Endothelial cell of umbilical vein (primary cell): ENCODE data around the gene NACA2. TPM values are rescaled to one million over a fixed set of nuclear protein-coding genes. Genes with fewer than 3 reads are reported as not detected.

Source experiments
- BruUV-seq: library from RNA; stranded (reverse); fragments of 400-500 nt; replicated peaks from 2 replicates; lab custom pipeline; 2021; lab: Mats Ljungman, UMichigan
- CTCF ChIA-PET: fragments of 300-600, 350-600 bp; sonication (Branson Sonifier 250); formaldehyde crosslinking; loops from one replicate; lab custom pipeline; 2021; ENCODE audit warnings: antibody characterized with exemption, inconsistent platforms; lab: Charles Lee
- POLR2A ChIA-PET: fragments of 300-600, 350-600 bp; sonication (Branson Sonifier 250); formaldehyde crosslinking; loops from one replicate; lab custom pipeline; 2021; ENCODE audit warnings: antibody characterized with exemption, inconsistent platforms; lab: Charles Lee
- DNase-seq: peaks from one replicate; pipeline ENCODE4 v3.0.0-alpha.2; 2011; ENCODE audit warnings: low read depth, low spot score
- FAIRE-seq: peaks from 2 replicates; lab custom pipeline; 2011; peaks lifted over from hg19 to GRCh38; lab: Jason Lieb, UNC
- H2AFZ ChIP-seq: 2 replicates; pipeline ENCODE4 v1.6.0; 2012; ENCODE audit warnings: low read depth, low read length, control low read depth, inconsistent platforms
- H3K27ac ChIP-seq: 2 replicates; pipeline ENCODE4 v1.5.1; 2011; ENCODE audit warnings: low read depth, mild to moderate bottlenecking, control low read depth, low read length, moderate library complexity; ENCODE audit not compliant: insufficient read depth
- H3K27me3 ChIP-seq, 2 experiments: 2 replicates each; pipeline versions ENCODE4 v1.6.0 to v1.6.1; 2011; ENCODE audit warnings: low read length in 2 of 2, mixed read lengths in 1 of 2; ENCODE audit not compliant: control insufficient read depth in 2 of 2, insufficient read depth in 2 of 2
- H3K36me3 ChIP-seq, 2 experiments: 2 replicates in 1 of 2; 3 replicates in 1 of 2; pipeline ENCODE4 v1.5.1; 2011; ENCODE audit warnings: low read length in 2 of 2, mild to moderate bottlenecking in 1 of 2, moderate library complexity in 1 of 2; ENCODE audit not compliant: control insufficient read depth in 2 of 2, insufficient read depth in 2 of 2; ENCODE audit errors: extremely low read depth in 1 of 2
- H3K4me1 ChIP-seq: 3 replicates; pipeline ENCODE4 v1.5.1; 2011; ENCODE audit warnings: mild to moderate bottlenecking, low read length; ENCODE audit not compliant: control insufficient read depth, insufficient read depth; ENCODE audit errors: extremely low read depth
- H3K4me2 ChIP-seq: 2 replicates; pipeline ENCODE4 v1.6.1; 2011; ENCODE audit warnings: low read length, control low read depth, mixed read lengths; ENCODE audit not compliant: insufficient read depth
- H3K4me3 ChIP-seq, 3 experiments: fragments of 200-600 bp in 1 of 3; sonication (generic), shearing (Covaris generic) in 1 of 3; replicated peaks in 1 of 3; 2 replicates each; pipeline ENCODE4 v1.5.1; 2011 to 2016; ENCODE audit warnings: control low read depth in 3 of 3, low read length in 3 of 3, mild to moderate bottlenecking in 2 of 3, inconsistent platforms in 1 of 3, low read depth in 1 of 3, moderate library complexity in 1 of 3; ENCODE audit not compliant: insufficient read depth in 1 of 3
- H3K79me2 ChIP-seq: 2 replicates; pipeline ENCODE4 v1.6.0; 2012; ENCODE audit warnings: low read length, inconsistent platforms; ENCODE audit not compliant: control insufficient read depth, insufficient read depth
- H3K9ac ChIP-seq: replicated peaks from 2 replicates; pipeline ENCODE3; 2011; ENCODE audit warnings: low read length, control low read depth; ENCODE audit not compliant: insufficient read depth; ENCODE audit errors: extremely low read depth
- H3K9me1 ChIP-seq: replicated peaks from 3 replicates; pipeline ENCODE4 v1.6.0; 2011; ENCODE audit warnings: mild to moderate bottlenecking, low read length; ENCODE audit not compliant: control insufficient read depth, insufficient read depth; ENCODE audit errors: extremely low read depth
- H3K9me3 ChIP-seq: replicated peaks from 2 replicates; pipeline ENCODE4 v1.5.1; 2012; ENCODE audit warnings: low read length, inconsistent platforms; ENCODE audit not compliant: control insufficient read depth, insufficient read depth
- H4K20me1 ChIP-seq: replicated peaks from 2 replicates; pipeline ENCODE3; 2011; ENCODE audit warnings: mild to moderate bottlenecking, low read length; ENCODE audit not compliant: control insufficient read depth, insufficient read depth; ENCODE audit errors: extremely low read depth
- CTCF ChIP-seq, 2 donors: IDR thresholded peaks; 1 replicate in 1 of 2; 2 replicates in 1 of 2; pipeline ENCODE4 v1.5.1; 2011; ENCODE audit warnings: low read length in 2 of 2, mild to moderate bottlenecking in 2 of 2, moderate library complexity in 2 of 2, control low read depth in 1 of 2, inconsistent platforms in 1 of 2, low read depth in 1 of 2; ENCODE audit not compliant: insufficient read depth in 1 of 2; ENCODE audit errors: extremely low read depth in 1 of 2
- EZH2 ChIP-seq: IDR thresholded peaks from 2 replicates; pipeline ENCODE4 v1.6.1; 2012; ENCODE audit warnings: borderline replicate concordance, low read depth, mild to moderate bottlenecking, moderate library complexity, low read length, inconsistent platforms; ENCODE audit not compliant: severe bottlenecking
- FOS ChIP-seq: IDR thresholded peaks from 2 replicates; pipeline ENCODE4 v1.6.1; 2011; ENCODE audit warnings: mild to moderate bottlenecking, low read length, moderate library complexity, borderline replicate concordance; ENCODE audit not compliant: insufficient read depth
- GATA2 ChIP-seq: IDR thresholded peaks from 2 replicates; pipeline ENCODE4 v1.7.0; 2011; ENCODE audit warnings: low read depth, mild to moderate bottlenecking, moderate library complexity, mixed read lengths, low read length; ENCODE audit not compliant: insufficient read length, insufficient read depth
- JUN ChIP-seq: IDR thresholded peaks from 2 replicates; pipeline ENCODE4 v1.6.1; 2011; ENCODE audit warnings: borderline replicate concordance, low read depth; ENCODE audit not compliant: insufficient read length, insufficient read depth
- MAX ChIP-seq: IDR thresholded peaks from 2 replicates; pipeline ENCODE4 v1.6.1; 2011; ENCODE audit not compliant: insufficient read depth, insufficient read length
- MYC ChIP-seq: IDR thresholded peaks from one replicate; pipeline ENCODE4 v1.6.1; 2011; ENCODE audit warnings: mild to moderate bottlenecking, low read depth, low read length
- POLR2A ChIP-seq: IDR thresholded peaks from 2 replicates; pipeline ENCODE4 v1.6.1; 2012; ENCODE audit warnings: low read depth, mild to moderate bottlenecking, control low read depth, low read length
- POLR2AphosphoS5 ChIP-seq: IDR thresholded peaks from 2 replicates; pipeline ENCODE4 v1.6.1; 2012; ENCODE audit warnings: low read depth, mild to moderate bottlenecking, control low read depth, low read length, moderate library complexity; ENCODE audit not compliant: insufficient read depth
- dilution Hi-C: fragments of 300-500 bp; cut with MboI; formaldehyde crosslinking; loops from one replicate; pipeline ENCODE4 v1.15.0; 2019; ENCODE audit warnings: low sequenced_read_pairs; ENCODE audit not compliant: extremely low pct_ligation_motif_present
- intact Hi-C: fragments of 100-400 bp; cut with micrococcal nuclease; formaldehyde crosslinking; loops from one replicate; pipeline ENCODE4 v1.10.0; 2022
- polyA plus RNA-seq, 4 experiments: library from polyadenylated mRNA; depleted of rRNA in 3 of 4; stranded (reverse) in 3 of 4; unstranded in 1 of 4; fragments of >200 nt; gene quantifications; 2 replicates each; pipeline versions ENCODE4 v1.2.1 to v1.2.3, GENCODE V29; 2011 to 2012; ENCODE audit warnings: missing spikeins in 1 of 4
- total RNA-seq: library from RNA; stranded (reverse); gene quantifications from 2 replicates; pipeline ENCODE4 v1.2.3, GENCODE V29; 2021

Gene NACA2
- total and polyA plus RNA-seq, 2 donors (not counting 3 experiments of a cell fraction or from before 2014, with no cell fraction given), result not detected

- H3K36me3 ChIP-seq, result no peaks in the 10 kb centered on the region
- ChIA-PET CTCF (no interaction called here), POLR2A (no interaction called here)
- H2AFZ ChIP-seq, result no peak overlapping the region
- no peak overlapping the region for H3K27ac ChIP-seq
- H3K4me2 ChIP-seq, result no peak overlapping the region
- H3K9ac ChIP-seq, result no peak overlapping the region
- H3K4me1 ChIP-seq, result no peaks in the 10 kb centered on the region
- H3K9me3 ChIP-seq, result no peaks in the 10 kb centered on the region
- DNase-seq (no peak), FAIRE-seq (no peak)
- intact Hi-C loops (no loop called here), dilution Hi-C loops (no loop called here)
- H3K79me2 ChIP-seq, result no peaks in the 10 kb centered on the region
- H3K4me3 ChIP-seq, result no peak overlapping the region
- no peaks in the 10 kb centered on the region for H3K9me1 ChIP-seq
- H4K20me1 ChIP-seq, result no peaks in the 10 kb centered on the region
- no peak for TF ChIP-seq GATA2
- TF ChIP-seq MAX, result no peak
- no peak for TF ChIP-seq JUN
- TF ChIP-seq CTCF (IDR thresholded peaks at IDR 0.05; ENCODE audit: extremely low read depth in 1 of 2, insufficient read depth in 1 of 2, low read depth in 1 of 2, low read length in 2 of 2), result no peak
- TF ChIP-seq MYC, result no peak
- no peak for TF ChIP-seq FOS
- TF ChIP-seq EZH2, result no peak
- TF ChIP-seq POLR2A, result no peak
- no peak for TF ChIP-seq POLR2AphosphoS5
- peaks cover 2 to 11% of the 10 kb centered on the region in 2 experiments for H3K27me3 ChIP-seq
- BruUV-seq, result no TSS peak
Observed at GRCh38 chr17:61591930-61592329, 911 bp upstream of the NACA2 start.
